GM19240 (cell line): ENCODE data around the gene FXYD6.

Experiments
- DNase-seq: peaks from one replicate; pipeline ENCODE4 v3.0.0; 2011; ENCODE audit warnings: low spot score; ENCODE audit not compliant: insufficient read length

The FXYD6 gene

DNA sequence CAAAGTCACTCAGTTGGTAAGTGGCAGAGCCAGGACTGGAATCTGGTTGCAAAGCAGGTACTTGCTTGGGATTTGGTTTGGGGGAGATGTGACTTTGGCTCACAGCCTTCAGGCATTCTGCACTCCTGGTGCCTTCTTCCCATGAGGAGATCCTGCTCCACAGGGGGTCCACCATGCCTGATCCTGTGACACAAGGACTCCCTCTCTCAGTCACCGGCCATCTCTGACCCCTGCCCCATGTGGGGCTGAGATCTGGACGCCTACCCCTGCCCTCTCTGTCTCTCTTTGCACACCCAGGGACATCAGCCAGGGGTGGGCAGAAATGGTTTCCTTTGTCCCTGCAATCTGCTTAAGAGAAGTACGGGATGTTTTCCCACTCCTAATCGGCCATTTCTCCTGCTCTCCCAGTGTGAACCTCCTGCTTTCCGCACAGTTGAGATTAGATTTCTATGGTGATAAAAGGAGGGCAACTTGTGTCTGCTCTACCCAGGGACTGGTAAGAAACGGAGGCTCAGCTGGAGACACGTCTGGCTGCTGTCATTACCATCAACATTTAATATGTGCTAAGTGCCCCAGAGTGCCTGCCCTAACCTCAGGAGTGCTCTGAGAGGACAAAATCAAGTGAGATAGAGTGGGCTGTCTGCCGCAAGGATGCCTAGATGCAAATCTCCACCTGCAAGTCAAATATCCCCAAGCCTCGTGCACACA is 11.1 kb upstream of the FXYD6 start:
- DNase-seq: no peak

DNA sequence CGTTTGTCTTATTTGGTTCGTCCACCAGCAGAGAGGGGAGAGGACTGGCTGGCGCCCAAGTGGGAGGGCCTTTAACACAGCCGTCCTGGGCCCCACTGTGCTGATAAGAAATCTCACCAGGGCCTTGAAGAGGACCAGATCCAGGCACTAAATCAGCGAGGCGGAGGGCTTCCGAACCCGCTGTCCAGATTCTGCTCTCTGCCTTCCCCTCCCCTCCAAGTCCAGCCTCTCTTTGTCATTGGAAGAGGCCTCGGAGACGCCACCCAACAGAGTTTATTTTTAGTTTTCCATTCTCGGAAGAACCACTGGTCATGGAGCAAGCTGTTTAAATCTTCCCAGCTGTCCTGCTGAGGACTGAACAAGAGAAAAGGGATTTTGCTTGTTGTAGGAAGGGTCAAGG is 9.3 kb upstream of the FXYD6 start:
- no peak for DNase-seq

DNA sequence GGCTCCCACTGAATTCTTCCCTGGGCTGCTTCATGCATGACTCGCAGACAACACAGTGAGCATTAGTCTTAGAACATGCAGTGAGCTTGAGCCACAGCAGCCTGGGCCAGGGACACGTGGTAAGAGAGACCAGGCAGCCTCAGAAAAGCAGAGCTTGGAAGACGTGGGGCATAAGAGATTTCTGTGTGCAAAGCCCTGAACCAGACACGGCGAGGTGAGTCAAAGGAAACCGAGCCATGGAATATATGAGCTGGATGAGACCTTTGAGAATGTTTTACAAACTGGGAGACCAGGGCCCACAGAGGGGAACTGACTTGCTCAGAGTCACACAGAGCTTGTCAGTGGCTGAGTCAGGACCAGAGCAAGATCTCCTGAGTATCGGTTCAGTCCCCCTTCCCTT is 8.5 kb upstream of the FXYD6 start:
- no peak for DNase-seq

DNA sequence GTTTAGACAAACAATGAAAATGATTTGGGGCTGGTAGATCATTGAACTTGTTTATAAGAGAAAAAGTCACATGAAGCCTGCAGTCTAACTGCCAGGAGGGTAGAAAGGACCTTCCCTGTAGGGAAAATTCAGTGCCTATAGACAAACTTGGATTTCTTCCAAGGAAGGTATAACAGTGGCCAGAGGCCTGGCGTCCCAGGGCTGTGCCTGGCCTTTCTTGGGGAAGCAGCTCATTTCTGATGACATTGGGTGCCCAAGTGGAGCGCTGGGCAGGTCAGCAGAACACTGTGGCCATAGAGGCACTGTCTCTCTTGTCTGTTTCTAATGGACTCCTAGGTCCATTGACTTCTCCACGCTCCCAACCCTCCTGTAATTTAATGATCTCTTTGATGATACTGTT is 6.6 kb upstream of the FXYD6 start:
- no peak for DNase-seq

DNA sequence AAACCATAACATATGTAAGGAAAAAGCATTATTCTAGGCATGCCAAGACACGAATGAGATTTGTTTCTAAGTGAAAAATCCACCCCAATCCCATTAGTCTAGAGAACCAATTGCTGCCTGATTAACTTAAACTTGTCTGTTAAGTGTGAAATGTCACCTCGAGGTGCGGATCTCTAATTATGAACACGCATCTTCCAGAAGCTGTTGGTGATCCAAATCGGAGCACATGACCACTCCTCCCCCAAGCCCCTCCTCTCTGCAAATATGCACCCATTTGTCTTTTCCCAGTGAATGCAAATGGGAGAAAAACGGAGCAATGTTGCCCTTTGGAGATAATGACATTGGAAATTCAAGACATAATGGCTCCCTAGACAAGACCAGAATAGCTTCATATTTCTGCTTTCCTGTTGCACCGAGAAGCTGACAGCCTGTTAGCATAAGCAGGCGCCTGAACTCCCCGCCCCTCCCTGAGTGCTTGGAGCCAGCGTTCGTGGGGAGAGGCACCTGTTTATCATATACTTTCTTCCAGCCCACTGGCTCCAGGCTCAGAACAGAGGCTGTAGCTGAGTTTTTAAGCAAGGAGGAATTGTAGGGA is 6.0 kb upstream of the FXYD6 start:
- DNase-seq: no peak

DNA sequence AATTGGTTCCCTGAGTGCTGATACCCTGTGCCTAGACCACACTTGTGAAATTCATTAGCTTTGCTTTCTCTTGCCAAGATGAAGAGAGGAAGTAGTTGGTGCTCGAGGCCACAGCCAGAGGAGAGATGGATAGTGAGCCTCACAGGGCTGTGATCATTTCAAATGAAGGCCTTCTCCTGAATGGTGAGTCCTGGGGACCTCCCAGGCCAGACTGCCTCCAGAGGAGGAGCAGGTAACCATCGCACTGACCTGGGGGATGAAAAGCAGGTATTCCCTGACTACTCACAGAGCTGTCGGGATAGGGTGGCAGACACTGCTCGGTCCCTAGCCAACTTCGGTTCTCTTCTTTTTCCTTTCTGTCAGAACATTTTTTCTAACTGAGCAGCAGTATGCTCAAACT is 4.8 kb upstream of the FXYD6 start:
- no peak for DNase-seq

DNA sequence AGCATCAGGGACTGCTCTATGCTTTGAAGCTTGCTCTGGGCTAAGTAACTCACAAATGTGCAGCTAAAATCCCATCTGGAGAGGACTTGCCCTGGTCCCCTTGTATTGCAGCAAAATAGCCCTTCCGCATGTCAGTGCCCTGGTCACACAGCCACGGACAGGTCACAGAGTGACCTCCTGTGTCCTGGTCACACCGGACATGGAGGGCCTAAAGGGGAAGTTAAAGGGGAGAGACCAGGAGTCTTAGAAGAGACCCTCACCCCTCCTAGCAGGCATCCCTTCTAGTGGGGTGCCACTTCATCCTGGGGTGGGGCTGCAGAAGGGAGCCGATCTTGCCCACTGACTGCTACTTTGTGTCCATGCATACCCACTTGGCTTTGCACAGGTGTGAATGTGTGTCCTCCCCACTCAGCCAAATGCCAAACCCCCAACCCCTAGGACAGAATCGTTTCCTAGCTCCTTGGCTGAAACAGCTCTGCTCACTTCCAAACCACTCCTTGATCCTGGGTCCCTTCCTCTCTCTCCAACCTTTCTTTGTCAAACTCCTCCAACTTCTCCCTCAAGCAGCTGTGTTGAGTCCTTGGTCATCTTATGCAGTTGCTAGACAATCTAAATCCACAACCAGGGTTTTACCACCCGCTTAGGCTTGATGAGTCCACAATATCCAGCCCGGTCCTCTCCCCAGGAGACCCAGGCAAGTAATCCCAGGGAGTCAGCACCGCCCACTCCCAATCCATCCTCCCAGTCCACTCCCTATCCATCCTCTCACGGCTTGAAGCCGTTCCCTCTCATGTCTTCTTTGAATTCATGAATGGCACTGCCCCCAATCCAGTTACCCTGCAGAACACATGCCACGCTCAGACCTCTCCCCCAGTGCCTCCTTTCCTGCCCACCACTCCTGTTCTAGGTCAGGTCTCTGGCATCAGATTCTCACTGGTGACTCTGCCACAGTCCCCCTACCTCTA is 3.3 kb upstream of the FXYD6 start:
- DNase-seq: no peak

DNA sequence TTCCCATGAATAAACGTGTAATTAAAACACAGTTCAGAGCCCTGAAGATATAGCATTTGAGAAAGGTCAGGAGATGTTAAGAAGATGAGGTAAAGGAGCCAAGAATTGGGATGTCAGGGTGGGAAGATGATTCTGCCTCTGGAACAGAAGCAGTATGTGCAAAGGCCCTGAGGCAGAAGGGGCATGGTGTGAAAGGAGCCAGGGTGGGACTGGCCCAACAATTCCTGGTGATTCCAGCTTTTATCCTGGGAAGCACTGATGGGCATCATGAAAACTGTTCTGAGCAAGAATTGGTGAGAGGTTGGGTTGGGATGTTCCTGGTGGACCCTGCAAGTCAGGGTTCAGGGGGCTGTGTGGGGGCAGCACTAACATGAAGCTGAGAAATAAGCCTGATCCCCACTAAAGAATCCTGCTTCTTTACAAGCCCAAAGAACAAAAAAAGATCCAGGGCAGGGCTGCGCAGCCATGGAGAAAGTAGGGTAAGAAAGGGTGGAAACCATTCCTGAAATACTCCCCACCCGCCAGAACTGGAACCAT is 2.5 kb upstream of the FXYD6 start:
- DNase-seq: no peak

DNA sequence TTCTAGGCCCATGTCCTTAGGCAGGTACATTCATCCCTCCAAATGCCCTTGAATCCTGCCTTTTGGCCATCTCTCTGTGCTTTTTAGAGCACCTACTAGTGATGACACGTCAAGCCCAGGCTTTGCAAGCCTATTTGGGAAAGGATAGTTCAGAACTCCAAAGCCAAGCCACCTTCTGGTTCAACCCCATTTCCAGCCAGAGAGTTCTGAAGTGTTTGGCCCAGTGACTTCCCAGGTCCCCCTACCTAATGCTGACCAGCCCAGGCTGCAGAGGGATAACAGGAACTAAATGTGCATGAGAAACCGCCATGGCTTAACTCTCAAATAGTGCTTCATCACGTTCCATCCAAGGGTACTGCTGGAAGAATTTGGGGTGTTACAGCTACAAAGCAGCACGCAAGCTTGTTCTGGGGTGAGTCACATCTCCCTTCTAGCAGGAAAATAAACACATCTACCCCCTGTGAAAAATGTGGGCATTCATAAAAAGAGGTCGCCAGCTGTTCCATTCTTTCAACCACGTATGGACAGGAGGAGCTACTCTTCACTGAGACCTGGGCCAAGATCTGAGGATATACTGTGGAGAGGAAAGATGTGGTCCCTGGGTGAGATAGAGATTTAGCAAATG is 2.0 kb upstream of the FXYD6 start:
- no peak for DNase-seq

DNA sequence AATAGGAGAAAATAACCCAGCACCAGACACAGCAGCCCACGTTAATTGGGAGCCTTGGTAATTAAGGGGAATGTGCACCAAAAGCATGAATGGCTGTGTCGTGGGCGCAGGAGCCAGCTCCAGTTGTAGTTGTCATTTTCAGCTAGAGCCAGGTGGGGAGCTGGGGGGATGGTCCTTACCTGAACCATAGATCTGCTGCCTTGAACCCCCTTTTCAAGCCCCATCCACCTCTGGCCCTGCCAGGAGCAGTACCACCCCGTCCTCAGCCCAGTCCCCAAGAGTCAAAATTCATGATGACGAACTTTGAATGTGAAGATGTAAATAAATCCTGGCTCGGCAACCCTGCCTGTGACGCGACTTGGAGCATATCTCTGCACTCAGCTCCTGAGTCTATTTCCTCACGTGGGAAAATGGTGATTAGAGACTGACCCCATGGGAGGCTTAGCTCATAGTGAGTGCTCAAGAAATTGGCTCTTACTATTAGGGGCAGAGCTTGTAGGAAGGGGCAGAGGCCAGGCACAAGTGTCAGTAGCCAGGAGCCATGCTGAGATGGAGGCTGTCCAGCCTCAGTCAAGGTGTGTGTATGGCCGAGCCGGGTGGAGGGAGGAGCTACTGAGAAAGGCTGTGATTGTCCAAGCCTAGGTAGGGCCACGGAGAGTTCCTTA is 794 bp upstream of the FXYD6 start:
- no peak for DNase-seq

DNA sequence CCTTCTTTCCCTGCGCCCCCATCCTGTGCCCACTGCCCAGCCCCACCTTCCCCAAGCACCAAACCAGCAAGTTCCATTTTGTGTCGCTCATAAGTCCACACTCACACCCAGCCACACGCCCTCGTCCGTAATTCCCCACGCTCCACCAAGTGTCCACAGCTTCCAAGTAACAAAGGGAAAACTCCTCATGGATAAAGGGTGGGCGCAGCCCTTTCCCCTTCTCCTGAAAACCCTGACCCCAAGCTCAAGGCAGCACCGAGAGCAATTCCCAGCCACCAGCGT is 458 bp downstream of the FXYD6 start:
- no peak for DNase-seq

DNA sequence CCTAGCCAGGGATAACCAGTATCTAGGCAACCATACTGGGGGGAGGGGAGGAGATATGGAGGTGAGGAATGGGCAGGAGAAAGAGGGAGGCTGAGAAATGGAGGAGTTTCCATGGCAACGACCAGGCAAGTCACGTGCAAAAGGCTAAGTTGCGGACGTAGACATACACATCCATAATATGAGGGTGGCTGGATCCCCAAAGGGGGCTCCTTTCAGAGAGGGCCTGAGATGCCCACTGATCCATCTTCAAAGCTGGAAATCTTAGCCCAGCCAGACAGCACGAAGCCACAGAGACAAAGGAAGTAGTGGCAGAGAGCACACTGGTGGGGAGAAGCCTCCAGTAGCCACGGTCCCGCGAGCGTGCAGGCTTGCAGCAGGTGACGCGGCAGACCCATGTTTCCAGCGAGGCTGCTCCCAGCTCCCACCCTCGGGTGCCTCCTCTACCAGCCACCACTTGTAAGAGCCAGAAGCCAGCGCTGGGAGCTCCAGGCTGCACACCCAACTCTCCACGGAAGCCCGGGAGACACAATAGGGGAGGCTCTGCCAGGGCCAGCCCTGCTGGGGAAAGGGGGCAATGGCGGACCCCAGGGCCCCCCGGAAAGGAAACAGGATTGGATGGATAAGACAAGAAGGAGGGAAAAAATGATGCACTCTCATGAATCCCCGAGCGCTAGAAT is 938 bp downstream of the FXYD6 start:
- DNase-seq: no peak

DNA sequence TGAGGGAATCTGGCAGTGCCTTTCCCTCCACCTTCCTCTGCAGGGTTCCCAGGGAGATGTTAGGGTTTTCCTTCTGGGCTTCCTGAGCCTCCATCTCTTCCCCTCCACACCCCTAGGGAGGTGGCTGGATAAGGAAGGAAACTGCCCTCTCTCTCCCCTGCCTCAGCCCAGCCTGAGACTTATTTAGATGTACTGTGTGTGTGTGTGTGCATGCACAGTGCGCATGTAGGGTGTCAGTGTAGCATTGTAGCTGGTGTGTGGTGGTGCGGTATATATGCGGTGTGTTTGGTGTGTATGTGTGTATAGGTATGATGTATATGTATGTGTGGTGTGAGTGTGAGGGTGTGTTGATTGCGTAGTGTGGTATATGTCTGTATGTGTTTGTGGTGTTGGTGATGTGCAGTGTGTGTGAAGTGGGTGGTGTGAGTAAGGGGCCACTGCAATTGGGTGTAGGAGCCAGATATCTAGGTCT is 1.5 kb downstream of the FXYD6 start:
- no peak for DNase-seq

DNA sequence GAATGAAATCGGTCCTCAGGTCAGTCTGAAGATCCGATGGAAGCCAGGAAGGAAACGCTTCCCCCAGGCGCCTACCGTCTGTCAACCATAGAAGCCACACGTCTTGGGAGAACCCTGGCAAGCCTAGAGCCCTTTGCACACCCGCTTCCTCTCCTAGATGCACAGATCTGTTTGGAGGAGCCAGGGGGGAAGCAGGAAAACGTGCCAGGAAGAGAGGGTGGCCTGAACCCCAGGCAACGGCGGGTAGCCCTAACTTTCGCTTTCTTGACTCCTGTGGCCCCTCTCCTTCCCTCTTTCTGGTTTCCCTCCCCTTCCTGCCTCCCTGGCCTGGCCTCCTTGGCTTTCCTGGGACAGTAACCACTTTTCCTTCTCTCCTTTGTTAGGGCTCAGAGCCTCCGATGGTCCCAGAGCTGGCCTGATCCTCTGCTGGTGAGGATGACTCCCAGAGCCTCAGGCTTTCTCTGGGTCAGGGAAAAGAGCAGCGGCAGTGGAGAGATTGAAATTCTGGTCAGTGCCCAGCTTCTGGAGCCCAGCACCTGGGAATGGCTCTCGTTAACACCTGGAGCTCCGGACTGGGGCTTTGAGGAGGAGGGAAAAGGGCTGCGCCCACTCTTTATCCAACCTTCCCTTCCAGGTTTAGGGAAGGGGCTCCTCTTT is 2.1 kb downstream of the FXYD6 start:
- no peak for DNase-seq

DNA sequence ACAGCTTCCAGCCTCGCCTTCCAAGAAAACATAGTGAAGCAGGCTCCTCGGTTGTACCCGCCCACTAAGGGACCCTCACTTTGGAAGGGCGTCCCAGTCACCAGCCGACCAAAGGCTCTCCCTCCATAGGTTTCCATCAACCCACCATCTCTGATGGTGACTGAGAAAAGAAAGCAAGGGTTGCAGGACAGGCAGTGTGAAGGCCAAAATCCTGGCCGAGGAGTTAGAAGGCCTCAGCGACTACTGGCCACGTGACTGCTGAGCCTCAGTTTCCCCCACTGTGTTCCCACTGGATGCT is 2.7 kb downstream of the FXYD6 start:
- DNase-seq: no peak

DNA sequence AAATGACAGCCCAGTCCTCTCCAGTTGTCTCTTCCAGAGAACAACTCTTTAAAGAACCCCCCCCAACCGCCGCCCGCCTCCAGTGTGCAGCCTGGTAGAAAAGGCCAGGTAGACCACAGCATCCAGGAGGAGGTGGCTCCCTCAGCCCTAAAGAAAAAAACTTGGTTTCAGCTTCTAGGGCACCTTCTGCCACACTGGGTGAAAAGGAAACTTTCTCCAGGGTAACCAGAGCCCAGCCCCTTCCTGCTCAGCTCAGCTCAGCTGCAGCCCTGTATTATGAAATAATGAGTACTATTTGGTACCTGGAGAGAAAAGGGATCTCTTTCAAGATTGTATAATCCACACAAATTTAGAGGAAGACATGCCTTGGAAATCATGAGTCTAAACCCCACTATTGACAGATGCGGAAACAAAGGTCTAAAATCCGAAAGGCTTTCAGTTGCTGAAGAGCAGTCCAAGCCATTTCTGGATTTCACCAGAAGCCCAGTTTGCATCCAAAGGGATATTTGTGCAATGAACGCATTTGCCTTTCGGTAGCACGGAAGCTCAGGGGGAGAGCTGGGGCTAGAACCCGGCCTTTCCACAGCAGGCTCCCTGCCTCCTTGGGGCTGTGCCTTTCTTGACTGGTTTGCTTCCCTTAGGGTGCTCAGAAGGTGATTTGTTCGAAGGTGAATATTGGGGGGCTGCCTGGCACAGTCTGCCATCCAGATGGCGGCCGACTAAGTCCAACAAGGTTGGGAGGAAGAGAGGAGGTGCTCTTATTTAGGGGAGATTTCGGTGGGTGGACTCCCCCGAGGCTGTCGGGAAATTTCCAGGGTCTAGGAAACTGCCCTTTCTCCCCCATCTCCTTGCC is 3.3 kb downstream of the FXYD6 start:
- no peak for DNase-seq

DNA sequence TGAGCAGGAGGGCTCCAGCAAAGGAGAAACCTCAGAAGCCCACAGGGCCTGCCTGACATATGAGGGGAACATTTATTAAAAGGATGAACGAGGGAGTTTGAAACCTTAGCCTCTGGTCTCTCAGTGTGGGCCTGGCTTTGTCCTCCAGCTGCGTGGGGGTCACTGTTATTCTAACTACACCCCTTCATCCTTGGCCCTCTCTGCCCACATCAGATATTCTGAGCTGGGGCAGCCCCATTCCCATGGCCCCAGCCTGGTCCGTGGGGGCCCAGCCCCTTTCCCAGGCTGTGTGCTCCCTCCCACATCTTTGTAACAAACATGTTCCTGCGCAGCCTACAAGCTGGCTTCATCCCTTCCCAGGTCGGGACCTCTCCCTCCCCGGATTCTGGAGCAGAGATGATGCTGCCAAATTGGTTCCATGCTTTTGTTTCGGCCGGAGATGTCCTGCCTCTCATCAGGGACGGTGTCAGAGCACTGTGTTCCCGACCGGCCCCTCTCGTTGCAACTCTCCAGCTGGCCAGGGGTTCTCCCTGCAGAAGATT is 4.0 kb downstream of the FXYD6 start:
- DNase-seq: no peak

DNA sequence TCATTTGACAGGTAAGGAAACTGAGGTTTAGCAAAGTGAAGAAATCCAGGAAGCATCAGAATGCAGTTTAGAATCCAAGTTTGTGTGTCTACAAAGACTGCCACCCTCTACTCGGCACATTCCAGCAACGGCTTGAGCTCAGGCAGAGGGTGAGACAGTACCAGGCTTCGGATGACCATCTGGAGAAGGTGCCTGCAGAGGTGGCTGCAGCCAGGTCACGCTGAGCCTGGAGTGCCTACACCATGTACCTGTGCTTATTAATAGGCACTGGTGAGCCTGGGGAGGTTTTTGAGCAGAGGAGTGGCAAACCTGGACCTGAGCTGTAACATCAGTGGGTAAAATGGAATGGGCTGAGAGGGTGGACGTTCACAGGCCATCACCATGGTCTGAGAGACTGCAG is 4.7 kb downstream of the FXYD6 start:
- DNase-seq: no peak

DNA sequence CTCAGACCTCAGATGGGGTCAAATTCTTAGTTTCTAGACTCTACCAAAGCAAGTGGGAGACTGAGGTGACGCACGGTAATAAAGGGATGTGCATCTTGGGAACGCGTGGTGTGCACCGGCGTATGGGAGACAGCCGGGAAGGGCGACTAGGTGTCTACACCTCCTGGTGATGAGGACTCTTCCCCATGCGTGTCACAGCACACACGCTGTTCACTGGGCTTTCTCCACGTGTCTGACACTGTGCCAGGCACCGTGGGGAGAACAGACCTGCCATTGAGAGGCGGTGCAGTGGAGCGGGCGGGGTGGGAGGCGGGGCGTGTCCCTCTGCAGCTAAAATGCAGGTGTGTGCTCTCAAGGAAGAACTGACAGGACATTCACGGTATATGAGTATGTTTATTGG is 5.3 kb downstream of the FXYD6 start:
- no peak for DNase-seq
